ENCODE results near the gene LCNL1. TPM values are rescaled to one million over a fixed set of nuclear protein-coding genes. Genes with fewer than 3 reads are reported as not detected.

The LCNL1 gene
- total and polyA plus RNA-seq, 10 of the 15 experiments (the other 5 are each of a cell fraction or from before 2014, with no cell fraction given) = not detected

DNA sequence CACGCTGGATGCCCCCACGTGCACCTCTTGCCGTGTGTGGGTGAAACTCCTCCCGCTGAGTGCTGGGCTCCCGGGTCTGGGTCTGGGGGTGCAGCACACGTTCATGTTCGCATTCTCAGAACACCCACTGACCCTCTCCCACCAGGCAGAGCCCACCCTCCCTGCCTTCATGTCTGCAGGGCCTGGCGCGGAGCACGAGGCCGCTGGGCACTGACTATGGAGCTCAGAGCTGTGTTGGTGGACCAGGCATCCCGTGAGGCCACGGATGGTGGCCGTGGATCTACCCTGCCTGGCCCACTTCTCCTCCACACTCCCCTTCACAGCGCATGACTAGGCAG, 21.9 kb upstream of the LCNL1 start:
- H3K36me3 ChIP-seq (ENCODE audit: control insufficient read depth in 2 of 2, insufficient read depth in 2 of 2, low read length in 1 of 2) = no peaks in the 10 kb centered on the region
- intact Hi-C loops (cut with micrococcal nuclease; ENCODE audit: unreplicated experiment) = no loop called here
- BruUV-seq (replicated peaks) = no TSS peak
- no peak overlapping the region for H2AFZ ChIP-seq (ENCODE audit: control insufficient read depth, low read depth, low read length)
- 51% methylated on average over 15 of the region's 15 CpGs for WGBS (ENCODE audit: insufficient coverage, insufficient replicate concordance, low lambda C conversion rate, missing lambda C conversion rate)
- peaks cover 4% of the 10 kb centered on the region for H3K4me1 ChIP-seq (ENCODE audit: control insufficient read depth, insufficient read depth, low read length)
- H3K9me3 ChIP-seq (replicated peaks; ENCODE audit: control insufficient read depth, insufficient read depth, low read length) = no peaks in the 10 kb centered on the region
- FAIRE-seq (no peak), ATAC-seq (no peak), DNase-seq (ENCODE audit: low read depth, low spot score) (no peak)
- POLR2A ChIA-PET = no interaction called here
- TF ChIP-seq TBL1XR1 (IDR thresholded peaks at IDR 0.05; ENCODE audit: low read depth, low read length) (no peak), SIX5 (IDR thresholded peaks at IDR 0.05; ENCODE audit: low read depth, low read length, severe bottlenecking) (no peak), GABPA (IDR thresholded peaks at IDR 0.05; ENCODE audit: low read depth) (no peak), CBX3 (IDR thresholded peaks at IDR 0.05; ENCODE audit: borderline replicate concordance, low read depth) (no peak), IRF4 (IDR thresholded peaks at IDR 0.05; ENCODE audit: low read depth, low read length) (no peak), IKZF1 (conservative IDR thresholded peaks at IDR 0.05) (no peak), TARDBP (IDR thresholded peaks at IDR 0.05; ENCODE audit: borderline replicate concordance) (no peak), RUNX3 (IDR thresholded peaks at IDR 0.05; ENCODE audit: low read length) (no peak), ZNF622 (IDR thresholded peaks at IDR 0.05) (no peak), ZBED1 (IDR thresholded peaks at IDR 0.05; ENCODE audit: borderline replicate concordance) (no peak), TAF1 (IDR thresholded peaks at IDR 0.05; ENCODE audit: borderline replicate concordance, low read depth, low read length) (no peak)
- TF ChIP-seq, protein P1, sequence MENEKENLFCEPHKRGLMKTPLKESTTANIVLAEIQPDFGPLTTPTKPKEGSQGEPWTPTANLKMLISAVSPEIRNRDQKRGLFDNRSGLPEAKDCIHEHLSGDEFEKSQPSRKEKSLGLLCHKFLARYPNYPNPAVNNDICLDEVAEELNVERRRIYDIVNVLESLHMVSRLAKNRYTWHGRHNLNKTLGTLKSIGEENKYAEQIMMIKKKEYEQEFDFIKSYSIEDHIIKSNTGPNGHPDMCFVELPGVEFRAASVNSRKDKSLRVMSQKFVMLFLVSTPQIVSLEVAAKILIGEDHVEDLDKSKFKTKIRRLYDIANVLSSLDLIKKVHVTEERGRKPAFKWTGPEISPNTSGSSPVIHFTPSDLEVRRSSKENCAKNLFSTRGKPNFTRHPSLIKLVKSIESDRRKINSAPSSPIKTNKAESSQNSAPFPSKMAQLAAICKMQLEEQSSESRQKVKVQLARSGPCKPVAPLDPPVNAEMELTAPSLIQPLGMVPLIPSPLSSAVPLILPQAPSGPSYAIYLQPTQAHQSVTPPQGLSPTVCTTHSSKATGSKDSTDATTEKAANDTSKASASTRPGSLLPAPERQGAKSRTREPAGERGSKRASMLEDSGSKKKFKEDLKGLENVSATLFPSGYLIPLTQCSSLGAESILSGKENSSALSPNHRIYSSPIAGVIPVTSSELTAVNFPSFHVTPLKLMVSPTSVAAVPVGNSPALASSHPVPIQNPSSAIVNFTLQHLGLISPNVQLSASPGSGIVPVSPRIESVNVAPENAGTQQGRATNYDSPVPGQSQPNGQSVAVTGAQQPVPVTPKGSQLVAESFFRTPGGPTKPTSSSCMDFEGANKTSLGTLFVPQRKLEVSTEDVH (IDR thresholded peaks at IDR 0.05; ENCODE audit: low read depth, partially characterized antibody) = no peak
- TF ChIP-seq, protein P2, sequence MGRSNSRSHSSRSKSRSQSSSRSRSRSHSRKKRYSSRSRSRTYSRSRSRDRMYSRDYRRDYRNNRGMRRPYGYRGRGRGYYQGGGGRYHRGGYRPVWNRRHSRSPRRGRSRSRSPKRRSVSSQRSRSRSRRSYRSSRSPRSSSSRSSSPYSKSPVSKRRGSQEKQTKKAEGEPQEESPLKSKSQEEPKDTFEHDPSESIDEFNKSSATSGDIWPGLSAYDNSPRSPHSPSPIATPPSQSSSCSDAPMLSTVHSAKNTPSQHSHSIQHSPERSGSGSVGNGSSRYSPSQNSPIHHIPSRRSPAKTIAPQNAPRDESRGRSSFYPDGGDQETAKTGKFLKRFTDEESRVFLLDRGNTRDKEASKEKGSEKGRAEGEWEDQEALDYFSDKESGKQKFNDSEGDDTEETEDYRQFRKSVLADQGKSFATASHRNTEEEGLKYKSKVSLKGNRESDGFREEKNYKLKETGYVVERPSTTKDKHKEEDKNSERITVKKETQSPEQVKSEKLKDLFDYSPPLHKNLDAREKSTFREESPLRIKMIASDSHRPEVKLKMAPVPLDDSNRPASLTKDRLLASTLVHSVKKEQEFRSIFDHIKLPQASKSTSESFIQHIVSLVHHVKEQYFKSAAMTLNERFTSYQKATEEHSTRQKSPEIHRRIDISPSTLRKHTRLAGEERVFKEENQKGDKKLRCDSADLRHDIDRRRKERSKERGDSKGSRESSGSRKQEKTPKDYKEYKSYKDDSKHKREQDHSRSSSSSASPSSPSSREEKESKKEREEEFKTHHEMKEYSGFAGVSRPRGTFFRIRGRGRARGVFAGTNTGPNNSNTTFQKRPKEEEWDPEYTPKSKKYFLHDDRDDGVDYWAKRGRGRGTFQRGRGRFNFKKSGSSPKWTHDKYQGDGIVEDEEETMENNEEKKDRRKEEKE (IDR thresholded peaks at IDR 0.05) = no peak
- TF ChIP-seq, protein P3, sequence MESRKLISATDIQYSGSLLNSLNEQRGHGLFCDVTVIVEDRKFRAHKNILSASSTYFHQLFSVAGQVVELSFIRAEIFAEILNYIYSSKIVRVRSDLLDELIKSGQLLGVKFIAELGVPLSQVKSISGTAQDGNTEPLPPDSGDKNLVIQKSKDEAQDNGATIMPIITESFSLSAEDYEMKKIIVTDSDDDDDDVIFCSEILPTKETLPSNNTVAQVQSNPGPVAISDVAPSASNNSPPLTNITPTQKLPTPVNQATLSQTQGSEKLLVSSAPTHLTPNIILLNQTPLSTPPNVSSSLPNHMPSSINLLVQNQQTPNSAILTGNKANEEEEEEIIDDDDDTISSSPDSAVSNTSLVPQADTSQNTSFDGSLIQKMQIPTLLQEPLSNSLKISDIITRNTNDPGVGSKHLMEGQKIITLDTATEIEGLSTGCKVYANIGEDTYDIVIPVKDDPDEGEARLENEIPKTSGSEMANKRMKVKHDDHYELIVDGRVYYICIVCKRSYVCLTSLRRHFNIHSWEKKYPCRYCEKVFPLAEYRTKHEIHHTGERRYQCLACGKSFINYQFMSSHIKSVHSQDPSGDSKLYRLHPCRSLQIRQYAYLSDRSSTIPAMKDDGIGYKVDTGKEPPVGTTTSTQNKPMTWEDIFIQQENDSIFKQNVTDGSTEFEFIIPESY (IDR thresholded peaks at IDR 0.05) = no peak
- TF ChIP-seq, protein P4, sequence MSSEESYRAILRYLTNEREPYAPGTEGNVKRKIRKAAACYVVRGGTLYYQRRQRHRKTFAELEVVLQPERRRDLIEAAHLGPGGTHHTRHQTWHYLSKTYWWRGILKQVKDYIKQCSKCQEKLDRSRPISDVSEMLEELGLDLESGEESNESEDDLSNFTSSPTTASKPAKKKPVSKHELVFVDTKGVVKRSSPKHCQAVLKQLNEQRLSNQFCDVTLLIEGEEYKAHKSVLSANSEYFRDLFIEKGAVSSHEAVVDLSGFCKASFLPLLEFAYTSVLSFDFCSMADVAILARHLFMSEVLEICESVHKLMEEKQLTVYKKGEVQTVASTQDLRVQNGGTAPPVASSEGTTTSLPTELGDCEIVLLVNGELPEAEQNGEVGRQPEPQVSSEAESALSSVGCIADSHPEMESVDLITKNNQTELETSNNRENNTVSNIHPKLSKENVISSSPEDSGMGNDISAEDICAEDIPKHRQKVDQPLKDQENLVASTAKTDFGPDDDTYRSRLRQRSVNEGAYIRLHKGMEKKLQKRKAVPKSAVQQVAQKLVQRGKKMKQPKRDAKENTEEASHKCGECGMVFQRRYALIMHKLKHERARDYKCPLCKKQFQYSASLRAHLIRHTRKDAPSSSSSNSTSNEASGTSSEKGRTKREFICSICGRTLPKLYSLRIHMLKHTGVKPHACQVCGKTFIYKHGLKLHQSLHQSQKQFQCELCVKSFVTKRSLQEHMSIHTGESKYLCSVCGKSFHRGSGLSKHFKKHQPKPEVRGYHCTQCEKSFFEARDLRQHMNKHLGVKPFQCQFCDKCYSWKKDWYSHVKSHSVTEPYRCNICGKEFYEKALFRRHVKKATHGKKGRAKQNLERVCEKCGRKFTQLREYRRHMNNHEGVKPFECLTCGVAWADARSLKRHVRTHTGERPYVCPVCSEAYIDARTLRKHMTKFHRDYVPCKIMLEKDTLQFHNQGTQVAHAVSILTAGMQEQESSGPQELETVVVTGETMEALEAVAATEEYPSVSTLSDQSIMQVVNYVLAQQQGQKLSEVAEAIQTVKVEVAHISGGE (CRISPR knock-in tag; IDR thresholded peaks at IDR 0.05) = no peak
- no peaks in the 10 kb centered on the region for H3K27me3 ChIP-seq (replicated peaks in 1 of 2; ENCODE audit: control insufficient read depth in 2 of 2, insufficient read depth in 2 of 2, low read length in 1 of 2)
- no peak overlapping the region for H3K27ac ChIP-seq (ENCODE audit: control insufficient read depth, insufficient read depth)
- H3K4me3 ChIP-seq = no peak overlapping the region
- in situ Hi-C loops (cut with MboI) = no loop called here
- no peak overlapping the region for H3K4me2 ChIP-seq (ENCODE audit: control insufficient read depth, insufficient read depth)
- SMC1A ChIA-PET (ENCODE audit: uncharacterized antibody, unreplicated experiment) = no interaction called here
- no peaks in the 10 kb centered on the region for H3K79me2 ChIP-seq (ENCODE audit: control insufficient read depth, insufficient read depth, low read length)
- no peak overlapping the region for H3K9ac ChIP-seq (ENCODE audit: control insufficient read depth, insufficient read depth, low read length)
- no peaks in the 10 kb centered on the region; the same call in 1 of the 2 replicates for H4K20me1 ChIP-seq (ENCODE audit: control insufficient read depth, insufficient read depth)
- RAD21 ChIA-PET (ENCODE audit: unreplicated experiment) = interaction anchor here (1.3 kb wide), 1 partner anchor 13 kb away, joined by 3 read pairs; no protein-coding TSS in a partner anchor
- CTCF ChIA-PET = interaction anchor here (1.3 kb wide), 1 partner anchor 13 kb away, joined by 5 read pairs; no protein-coding TSS in a partner anchor
